Left ventricle myocardium inferior (tissue), 1 donor: ENCODE measurements around the gene OSM. TPM values are rescaled to one million over a fixed set of nuclear protein-coding genes. Genes with fewer than 3 reads are reported as not detected.

ENCODE experiments used
- DNase-seq: peaks from one replicate; pipeline ENCODE4 v3.0.0-alpha.2; 2020
- H3K27ac ChIP-seq: fragments of 200-600 bp; replicated peaks from 2 replicates; pipeline ENCODE4 v1.8.0; 2021
- H3K27me3 ChIP-seq: fragments of 200-600 bp; 2 replicates; pipeline ENCODE4 v1.8.0; 2021; ENCODE audit warnings: low read depth
- H3K36me3 ChIP-seq: fragments of 200-600 bp; 2 replicates; pipeline ENCODE4 v1.8.0; 2021
- H3K4me1 ChIP-seq: fragments of 200-600 bp; 2 replicates; pipeline ENCODE4 v1.8.0; 2021
- H3K4me3 ChIP-seq: fragments of 200-600 bp; 2 replicates; pipeline ENCODE4 v1.8.0; 2021; ENCODE audit warnings: mild to moderate bottlenecking, moderate library complexity
- H3K9me3 ChIP-seq: fragments of 200-600 bp; replicated peaks from 2 replicates; pipeline ENCODE4 v1.8.0; 2021
- intact Hi-C: fragments of 100-400 bp; cut with micrococcal nuclease; formaldehyde crosslinking; loops from one replicate; pipeline ENCODE4 v1.11.0; 2022
- total RNA-seq: library from RNA; stranded (reverse); fragmentation: NEBNext Ultra II Directional; extraction: Animal tissue kit (Norgen Biotek cat#: 25700); gene quantifications from one replicate; pipeline ENCODE4 v1.2.1, GENCODE V29; 2021
- TF ChIP-seq, protein P1 (sequence below): fragments of 200-600 bp; IDR thresholded peaks from 2 replicates; pipeline ENCODE4 v1.8.0; 2021; ENCODE audit warnings: antibody characterized with exemption, mild to moderate bottlenecking, borderline replicate concordance
- donor health status: DM: no; HTN: yes; CAD: no; lungs with severe emphysema.

Gene OSM
- total RNA-seq, 1 donor from 2014 or later: not detected

DNA sequence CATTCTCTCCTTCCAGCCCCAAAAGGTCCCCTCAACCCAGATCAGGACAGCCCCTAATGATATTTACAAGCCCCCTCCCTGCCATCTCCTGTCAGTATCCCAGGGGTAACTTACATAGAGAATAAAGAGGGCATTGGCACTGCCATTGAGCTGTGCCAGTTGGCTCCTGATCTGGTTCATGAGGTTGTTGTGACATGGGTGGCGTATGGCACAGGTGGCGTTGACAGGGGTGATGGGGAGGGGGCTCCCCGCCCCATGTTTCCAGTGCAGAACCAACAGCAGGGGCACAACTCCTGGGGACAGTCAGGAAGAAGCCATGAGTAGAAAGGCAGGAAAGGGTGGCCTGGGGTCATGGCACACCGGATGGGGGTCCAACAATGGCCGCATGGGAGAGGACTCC lies 22.0 kb downstream of the OSM start:
- Histone ChIP-seq H3K27ac (no peak overlapping the region), H3K4me3 (no peak overlapping the region), H3K9me3 (no peaks in the 10 kb centered on the region), H3K27me3 (peaks cover 98% of the 10 kb centered on the region), H3K36me3 (no peaks in the 10 kb centered on the region), H3K4me1 (peaks cover 27% of the 10 kb centered on the region)
- TF ChIP-seq, protein P1, sequence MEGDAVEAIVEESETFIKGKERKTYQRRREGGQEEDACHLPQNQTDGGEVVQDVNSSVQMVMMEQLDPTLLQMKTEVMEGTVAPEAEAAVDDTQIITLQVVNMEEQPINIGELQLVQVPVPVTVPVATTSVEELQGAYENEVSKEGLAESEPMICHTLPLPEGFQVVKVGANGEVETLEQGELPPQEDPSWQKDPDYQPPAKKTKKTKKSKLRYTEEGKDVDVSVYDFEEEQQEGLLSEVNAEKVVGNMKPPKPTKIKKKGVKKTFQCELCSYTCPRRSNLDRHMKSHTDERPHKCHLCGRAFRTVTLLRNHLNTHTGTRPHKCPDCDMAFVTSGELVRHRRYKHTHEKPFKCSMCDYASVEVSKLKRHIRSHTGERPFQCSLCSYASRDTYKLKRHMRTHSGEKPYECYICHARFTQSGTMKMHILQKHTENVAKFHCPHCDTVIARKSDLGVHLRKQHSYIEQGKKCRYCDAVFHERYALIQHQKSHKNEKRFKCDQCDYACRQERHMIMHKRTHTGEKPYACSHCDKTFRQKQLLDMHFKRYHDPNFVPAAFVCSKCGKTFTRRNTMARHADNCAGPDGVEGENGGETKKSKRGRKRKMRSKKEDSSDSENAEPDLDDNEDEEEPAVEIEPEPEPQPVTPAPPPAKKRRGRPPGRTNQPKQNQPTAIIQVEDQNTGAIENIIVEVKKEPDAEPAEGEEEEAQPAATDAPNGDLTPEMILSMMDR: no peak
- intact Hi-C loops: no loop called here
- no peak for DNase-seq

DNA sequence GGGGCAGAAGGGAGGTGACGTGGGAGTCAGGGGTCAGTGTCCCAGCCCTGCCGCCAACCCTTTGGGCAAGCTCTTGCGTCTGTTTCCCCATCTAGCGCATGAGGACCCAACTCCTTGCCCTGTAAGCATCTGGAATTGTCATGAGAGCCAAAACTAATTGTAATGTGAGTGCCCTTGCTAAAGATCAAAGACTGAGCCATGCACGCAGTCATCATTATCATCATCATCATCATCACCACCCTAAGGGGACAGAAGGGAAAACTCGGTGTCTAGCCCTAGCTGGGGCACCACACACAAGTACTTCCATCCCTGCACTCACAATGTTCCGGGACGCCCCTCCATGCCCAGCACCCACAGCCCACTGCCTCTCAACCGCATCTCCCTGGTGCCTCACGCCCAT lies 22.6 kb downstream of the OSM start:
- TF ChIP-seq, protein P1: no peak
- no peak for DNase-seq
- H3K4me1 ChIP-seq: peaks cover 22% of the 10 kb centered on the region
- H3K27ac ChIP-seq: no peak overlapping the region
- peaks cover 98% of the 10 kb centered on the region for H3K27me3 ChIP-seq
- no peaks in the 10 kb centered on the region for H3K36me3 ChIP-seq
- H3K4me3 ChIP-seq: no peak overlapping the region
- intact Hi-C loops: no loop called here
- no peaks in the 10 kb centered on the region for H3K9me3 ChIP-seq

DNA sequence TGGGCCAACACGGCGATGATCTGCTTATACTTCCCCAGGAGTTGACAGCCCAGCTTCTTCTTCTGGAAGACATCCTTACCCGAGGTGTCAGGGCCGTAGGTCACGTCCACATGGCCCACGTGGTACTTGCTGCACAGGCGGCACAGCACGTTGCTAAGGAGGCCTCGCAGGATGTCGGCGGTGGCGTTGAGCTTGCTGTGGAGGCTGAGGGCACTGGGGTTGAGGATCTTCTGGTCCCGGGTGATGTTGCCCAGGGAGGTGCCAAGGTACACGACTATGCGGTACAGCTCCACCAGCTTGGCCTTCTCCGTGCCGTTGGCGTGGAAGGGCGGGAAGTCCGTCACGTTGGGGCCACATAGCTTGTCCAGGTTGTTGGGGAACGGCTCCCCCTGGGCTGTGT lies 23.0 kb downstream of the OSM start:
- TF ChIP-seq, protein P1: no peak
- H3K27me3 ChIP-seq: peaks cover 98% of the 10 kb centered on the region
- H3K36me3 ChIP-seq: no peaks in the 10 kb centered on the region
- H3K4me1 ChIP-seq: peaks cover 18% of the 10 kb centered on the region
- DNase-seq: no peak
- intact Hi-C loops: no loop called here
- no peak overlapping the region for H3K27ac ChIP-seq
- no peak overlapping the region for H3K4me3 ChIP-seq
- no peaks in the 10 kb centered on the region for H3K9me3 ChIP-seq

DNA sequence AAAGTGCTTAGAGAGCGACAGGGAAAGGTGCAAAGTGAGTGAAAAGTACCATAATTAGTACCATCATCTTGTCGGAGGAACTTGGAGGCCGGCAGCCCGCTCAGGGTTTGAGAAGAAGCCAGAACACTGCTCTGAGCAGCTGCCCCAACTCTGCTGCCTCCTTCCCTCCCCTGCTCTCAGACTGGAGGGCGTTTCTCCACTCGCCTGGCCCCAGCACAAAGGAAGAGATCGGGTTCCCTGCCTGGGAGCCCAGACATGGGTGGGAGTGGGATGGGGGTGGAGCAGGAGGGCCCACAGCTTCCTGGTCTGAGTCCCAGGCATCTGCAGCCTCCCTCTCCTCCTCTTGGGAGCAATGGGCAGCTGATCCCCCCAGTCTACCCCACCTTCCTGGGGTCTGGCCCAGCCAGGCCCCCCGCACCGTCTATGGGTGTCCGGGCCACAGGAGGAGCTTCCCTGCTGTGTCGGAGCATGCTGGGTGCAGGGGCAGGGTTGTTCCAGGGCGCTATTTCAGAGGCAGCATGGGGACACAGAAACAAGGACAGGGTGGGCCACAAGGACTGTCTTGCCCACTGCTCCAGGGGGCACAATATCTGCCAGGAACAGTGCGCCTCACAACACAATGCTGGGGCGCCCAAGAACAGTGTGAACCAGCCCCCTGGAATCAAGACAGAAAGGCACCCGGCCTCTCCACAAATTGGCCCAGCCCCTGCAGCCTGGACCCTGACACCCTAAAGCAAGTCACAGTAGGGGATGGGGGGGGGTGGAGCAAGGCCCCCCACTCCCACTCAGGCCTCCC lies 24.9 kb downstream of the OSM start:
- H3K4me1 ChIP-seq: peaks cover 13% of the 10 kb centered on the region
- no peaks in the 10 kb centered on the region for H3K9me3 ChIP-seq
- no peaks in the 10 kb centered on the region for H3K36me3 ChIP-seq
- DNase-seq: no peak
- TF ChIP-seq, protein P1: no peak
- intact Hi-C loops: no loop called here
- H3K27ac ChIP-seq: no peak overlapping the region
- peaks cover 96% of the 10 kb centered on the region for H3K27me3 ChIP-seq
- H3K4me3 ChIP-seq: no peak overlapping the region

DNA sequence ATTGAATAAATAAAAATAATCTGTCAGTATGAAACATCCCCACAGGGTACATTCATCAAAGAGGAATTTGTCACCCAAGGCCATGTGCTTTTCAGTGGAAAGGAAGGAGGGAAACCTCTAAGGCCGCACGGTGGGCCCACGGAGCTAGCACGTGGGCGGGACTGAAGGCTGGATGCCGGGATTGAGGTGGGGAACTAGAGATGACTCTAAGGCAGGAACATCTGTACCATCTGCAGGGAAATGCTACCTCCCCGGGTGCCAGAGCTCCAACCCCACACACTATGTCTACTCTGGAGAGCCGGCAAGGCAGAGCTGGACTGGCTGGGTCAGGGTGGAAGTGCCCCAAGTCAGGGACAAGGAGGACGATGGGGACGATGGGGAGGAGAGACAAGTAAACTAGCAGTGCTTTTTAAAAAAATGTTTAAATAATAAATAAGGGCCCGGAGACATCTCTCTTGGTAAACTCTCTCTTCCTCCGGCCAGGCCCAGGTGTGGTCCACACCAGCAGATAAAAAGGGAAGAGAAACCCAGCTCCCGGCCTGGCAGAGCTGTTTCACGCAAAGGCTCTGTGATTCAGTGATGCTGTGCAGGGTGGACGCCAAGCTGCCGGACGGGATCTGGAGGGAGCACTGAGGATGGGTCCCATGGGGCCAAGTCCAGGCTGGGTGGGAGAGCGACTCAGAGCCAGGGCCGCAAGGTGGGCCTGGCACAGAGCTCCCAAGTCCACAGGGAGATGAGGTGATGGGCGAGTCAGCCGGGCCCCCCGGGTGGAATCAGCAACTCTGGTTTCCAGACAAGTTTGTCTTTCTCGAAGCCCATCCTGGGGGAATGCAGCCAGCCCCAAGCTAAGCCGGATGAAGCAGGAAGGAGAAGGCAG lies 25.9 kb downstream of the OSM start:
- Histone ChIP-seq H3K4me3 (no peak overlapping the region), H3K9me3 (no peaks in the 10 kb centered on the region), H3K27me3 (peaks cover 96% of the 10 kb centered on the region), H3K27ac (no peak overlapping the region), H3K36me3 (no peaks in the 10 kb centered on the region), H3K4me1 (peaks cover 3% of the 10 kb centered on the region)
- intact Hi-C loops: no loop called here
- TF ChIP-seq, protein P1: no peak
- DNase-seq: no peak
